ENCODE data around the gene FBXO40. TPM values are rescaled to one million over a fixed set of nuclear protein-coding genes. Genes with fewer than 3 reads are reported as not detected.
"Not testable (repeated sequence)": the region's sequence is repeated elsewhere in the genome, so short reads cannot be mapped to it uniquely, and the experiment has no call there.

The FBXO40 gene
- total RNA-seq, 1 donor from 2014 or later: not detected

- no peak for TF ChIP-seq CTCF (IDR thresholded peaks at IDR 0.05; ENCODE audit: insufficient read depth, low read length, poor library complexity, severe bottlenecking)
- Histone ChIP-seq H3K27me3 (ENCODE audit: control insufficient read depth, insufficient read depth, low read length) (no peaks in the 10 kb centered on the region), H3K36me3 (ENCODE audit: control insufficient read depth, insufficient read depth, low read length) (no peaks in the 10 kb centered on the region), H3K4me3 (ENCODE audit: low read depth, low read length) (no peak overlapping the region)
- no peak for DNase-seq (ENCODE audit: low read depth)
Observed at GRCh38 chr3:121584418-121584817, 8.8 kb upstream of the FBXO40 start.

- DNase-seq (ENCODE audit: low read depth); H3K4me3 ChIP-seq (ENCODE audit: low read depth, low read length): not testable (repeated sequence)
Observed at GRCh38 chr3:121593806-121594205, 627 bp downstream of the FBXO40 start.

GRCh38 chr3:121594850-121595249 is 1.7 kb downstream of the FBXO40 start:
- H3K4me3 ChIP-seq (ENCODE audit: low read depth, low read length): no peak overlapping the region
- no peaks in the 10 kb centered on the region for H3K36me3 ChIP-seq (ENCODE audit: control insufficient read depth, insufficient read depth, low read length)
- TF ChIP-seq CTCF (IDR thresholded peaks at IDR 0.05; ENCODE audit: insufficient read depth, low read length, poor library complexity, severe bottlenecking): no peak
- DNase-seq (ENCODE audit: low read depth): no peak
- no peaks in the 10 kb centered on the region for H3K27me3 ChIP-seq (ENCODE audit: control insufficient read depth, insufficient read depth, low read length)

More at GRCh38 chr3:121593806-121594205, 627 bp downstream of the FBXO40 start:
- not testable (repeated sequence) for H3K27me3 ChIP-seq (ENCODE audit: control insufficient read depth, insufficient read depth, low read length); H3K36me3 ChIP-seq (ENCODE audit: control insufficient read depth, insufficient read depth, low read length)

GRCh38 chr3:121595765-121596406 is 2.7 kb downstream of the FBXO40 start:
- DNase-seq (ENCODE audit: low read depth): no peak
- no peaks in the 10 kb centered on the region for H3K36me3 ChIP-seq (ENCODE audit: control insufficient read depth, insufficient read depth, low read length)
- TF ChIP-seq CTCF (IDR thresholded peaks at IDR 0.05; ENCODE audit: insufficient read depth, low read length, poor library complexity, severe bottlenecking): no peak
- H3K4me3 ChIP-seq (ENCODE audit: low read depth, low read length): no peak overlapping the region
- H3K27me3 ChIP-seq (ENCODE audit: control insufficient read depth, insufficient read depth, low read length): no peaks in the 10 kb centered on the region

DNA sequence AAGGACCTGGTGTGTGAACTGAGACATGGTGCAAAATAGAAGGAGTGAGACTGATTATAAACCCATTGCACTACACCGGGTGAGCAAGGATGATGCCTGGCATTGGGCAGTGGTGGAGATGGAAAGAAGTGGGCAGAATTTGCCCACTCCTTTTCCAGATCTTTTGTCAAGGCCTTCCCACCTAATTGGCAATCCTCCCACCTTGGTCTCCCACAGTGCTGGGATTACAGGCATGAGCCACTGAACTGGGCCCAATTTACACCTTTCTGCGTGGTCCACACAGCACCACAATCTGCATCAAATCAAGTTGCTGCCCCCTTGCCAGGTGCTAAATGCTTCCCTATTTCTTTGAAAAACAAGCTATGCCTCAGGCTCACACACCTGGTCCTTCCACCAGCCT is 5.4 kb downstream of the FBXO40 start:
- DNase-seq (ENCODE audit: low read depth): no peak
- Histone ChIP-seq H3K4me3 (ENCODE audit: low read depth, low read length) (no peak overlapping the region), H3K36me3 (ENCODE audit: control insufficient read depth, insufficient read depth, low read length) (no peaks in the 10 kb centered on the region), H3K27me3 (ENCODE audit: control insufficient read depth, insufficient read depth, low read length) (no peaks in the 10 kb centered on the region)
- no peak for TF ChIP-seq CTCF (IDR thresholded peaks at IDR 0.05; ENCODE audit: insufficient read depth, low read length, poor library complexity, severe bottlenecking)

GRCh38 chr3:121599900-121600299 is 6.7 kb downstream of the FBXO40 start:
- not testable (repeated sequence) for H3K4me3 ChIP-seq (ENCODE audit: low read depth, low read length); DNase-seq (ENCODE audit: low read depth); H3K36me3 ChIP-seq (ENCODE audit: control insufficient read depth, insufficient read depth, low read length); H3K27me3 ChIP-seq (ENCODE audit: control insufficient read depth, insufficient read depth, low read length)

- no peak for TF ChIP-seq CTCF (IDR thresholded peaks at IDR 0.05; ENCODE audit: insufficient read depth, low read length, poor library complexity, severe bottlenecking)
- Histone ChIP-seq H3K36me3 (ENCODE audit: control insufficient read depth, insufficient read depth, low read length) (no peaks in the 10 kb centered on the region), H3K4me3 (ENCODE audit: low read depth, low read length) (no peak overlapping the region), H3K27me3 (ENCODE audit: control insufficient read depth, insufficient read depth, low read length) (no peaks in the 10 kb centered on the region)
- DNase-seq (ENCODE audit: low read depth): no peak
Observed at GRCh38 chr3:121601212-121601812, 8.1 kb downstream of the FBXO40 start.

Data from kidney epithelial cell (primary cell).